Stimulated activated CD8-positive, alpha-beta memory T cell treated with anti-CD3 and anti-CD28 coated beads, Interleukin-15, amount 100 ng/mL, for 1 hour (primary cell): Measurements from ENCODE around the gene BIRC2.

Experiments used
- DNase-seq: peaks from one replicate; pipeline ENCODE4 v3.0.0-alpha.2; 2020; ENCODE audit warnings: low read depth

The BIRC2 gene

GRCh38 chr11:102375720-102376399 lies 28.8 kb downstream of the BIRC2 start:
- no peak for DNase-seq

DNA sequence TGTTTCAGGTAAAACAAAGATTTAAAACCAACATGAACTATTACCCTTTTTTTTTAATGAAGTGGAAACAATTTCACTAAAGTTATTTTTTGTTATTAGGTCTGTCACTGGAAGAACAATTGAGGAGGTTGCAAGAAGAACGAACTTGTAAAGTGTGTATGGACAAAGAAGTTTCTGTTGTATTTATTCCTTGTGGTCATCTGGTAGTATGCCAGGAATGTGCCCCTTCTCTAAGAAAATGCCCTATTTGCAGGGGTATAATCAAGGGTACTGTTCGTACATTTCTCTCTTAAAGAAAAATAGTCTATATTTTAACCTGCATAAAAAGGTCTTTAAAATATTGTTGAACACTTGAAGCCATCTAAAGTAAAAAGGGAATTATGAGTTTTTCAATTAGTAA lies 30.9 kb downstream of the BIRC2 start:
- no peak for DNase-seq

DNA sequence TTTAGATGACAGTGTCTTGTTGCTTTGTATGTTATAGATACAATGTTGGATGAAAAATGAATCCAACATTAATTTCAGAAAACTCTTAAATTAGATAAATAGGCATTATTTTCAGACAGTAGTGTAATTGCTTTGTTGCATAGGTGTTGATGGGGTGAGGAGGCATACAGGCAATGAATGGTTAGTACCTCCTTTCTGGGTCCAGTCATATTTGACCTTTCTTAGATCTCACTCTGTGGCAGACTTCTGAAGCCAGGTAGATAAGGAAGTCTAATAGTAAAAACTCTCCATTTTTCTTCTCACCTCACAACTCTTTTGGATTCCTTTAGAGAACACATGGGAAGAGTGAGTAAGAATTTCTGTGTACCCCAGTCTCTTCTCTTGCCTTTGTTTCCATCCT lies 31.8 kb downstream of the BIRC2 start:
- DNase-seq: no peak

- no peak for DNase-seq
Observed at GRCh38 chr11:102382384-102382783, 35.4 kb downstream of the BIRC2 start.

GRCh38 chr11:102383839-102384238 lies 36.8 kb downstream of the BIRC2 start:
- DNase-seq: no peak

DNA sequence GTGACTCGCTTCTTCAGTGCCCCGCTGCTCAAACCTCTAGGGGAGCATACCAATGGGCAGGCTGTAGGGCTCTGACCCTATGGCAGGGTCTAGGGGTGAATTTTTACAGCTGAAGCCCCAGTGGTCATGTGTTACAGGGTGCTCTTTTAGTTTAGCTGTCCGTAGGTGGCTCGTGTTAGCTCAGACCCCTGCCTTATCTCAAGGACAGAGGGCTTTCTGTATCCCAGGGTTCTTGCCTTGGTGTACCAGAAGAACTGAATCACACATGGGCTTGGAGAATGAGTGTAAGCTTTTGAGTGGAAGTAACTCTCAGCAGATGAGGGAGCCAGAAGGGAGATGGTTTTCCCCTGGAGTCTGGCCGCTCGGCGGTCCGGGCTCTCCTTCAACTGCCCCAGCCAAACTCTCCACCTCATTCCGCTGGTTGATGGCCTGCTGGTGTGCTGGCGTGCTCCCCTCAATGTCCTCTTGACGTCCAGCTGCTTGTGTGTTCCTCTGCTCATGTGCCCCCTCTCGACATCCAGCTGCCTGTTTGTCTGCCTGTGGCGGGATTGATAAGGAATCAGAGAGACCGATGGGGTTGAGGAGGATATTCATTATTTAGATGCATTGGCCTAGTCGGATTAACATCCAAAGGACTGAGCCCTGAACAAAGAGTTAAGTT lies 37.5 kb downstream of the BIRC2 start:
- DNase-seq: no peak

DNA sequence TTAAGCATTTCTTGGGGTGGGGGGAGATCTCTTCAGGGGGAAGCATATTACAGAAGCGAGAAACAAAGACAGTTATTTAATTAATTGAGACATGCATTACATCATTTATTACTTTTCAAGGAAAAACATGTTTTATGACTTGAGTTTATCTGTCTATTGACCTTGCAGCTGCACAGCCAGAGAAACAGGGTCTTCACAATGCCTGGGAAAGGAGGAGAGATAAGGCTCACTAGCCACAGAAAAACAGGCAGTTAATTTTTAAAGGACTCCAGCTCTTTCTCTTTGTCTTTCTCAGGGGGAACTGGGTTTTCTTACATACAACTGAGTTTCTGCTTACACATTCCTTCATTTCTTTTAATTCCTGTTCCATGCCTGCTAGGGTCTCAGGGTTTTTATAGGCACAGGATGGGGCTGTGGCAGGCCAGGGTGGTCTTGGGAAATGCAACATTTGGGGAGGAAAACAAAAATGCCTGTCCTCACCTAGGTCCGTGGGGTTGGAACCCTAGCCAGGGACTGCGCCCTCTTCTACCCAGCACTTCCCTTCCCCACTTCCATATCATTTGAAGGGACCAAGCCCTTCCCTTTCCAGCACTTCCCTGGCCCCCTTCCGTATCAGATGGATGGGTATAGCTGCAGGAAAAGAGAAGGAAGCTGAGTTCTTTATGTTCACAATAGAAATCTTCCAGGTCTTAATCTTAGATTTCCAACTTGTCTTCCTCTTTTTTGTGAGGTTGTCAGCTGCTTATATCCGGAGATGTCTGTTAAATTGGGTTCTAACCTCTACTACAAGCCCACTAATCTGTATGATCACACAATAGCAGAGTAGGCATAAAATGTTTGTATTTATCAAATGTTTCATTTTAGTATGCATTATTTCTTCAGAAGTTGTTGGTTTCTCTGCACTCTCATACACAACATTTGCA lies 38.3 kb downstream of the BIRC2 start:
- no peak for DNase-seq

- no peak for DNase-seq
Observed at GRCh38 chr11:102386136-102386734, 39.2 kb downstream of the BIRC2 start.

DNA sequence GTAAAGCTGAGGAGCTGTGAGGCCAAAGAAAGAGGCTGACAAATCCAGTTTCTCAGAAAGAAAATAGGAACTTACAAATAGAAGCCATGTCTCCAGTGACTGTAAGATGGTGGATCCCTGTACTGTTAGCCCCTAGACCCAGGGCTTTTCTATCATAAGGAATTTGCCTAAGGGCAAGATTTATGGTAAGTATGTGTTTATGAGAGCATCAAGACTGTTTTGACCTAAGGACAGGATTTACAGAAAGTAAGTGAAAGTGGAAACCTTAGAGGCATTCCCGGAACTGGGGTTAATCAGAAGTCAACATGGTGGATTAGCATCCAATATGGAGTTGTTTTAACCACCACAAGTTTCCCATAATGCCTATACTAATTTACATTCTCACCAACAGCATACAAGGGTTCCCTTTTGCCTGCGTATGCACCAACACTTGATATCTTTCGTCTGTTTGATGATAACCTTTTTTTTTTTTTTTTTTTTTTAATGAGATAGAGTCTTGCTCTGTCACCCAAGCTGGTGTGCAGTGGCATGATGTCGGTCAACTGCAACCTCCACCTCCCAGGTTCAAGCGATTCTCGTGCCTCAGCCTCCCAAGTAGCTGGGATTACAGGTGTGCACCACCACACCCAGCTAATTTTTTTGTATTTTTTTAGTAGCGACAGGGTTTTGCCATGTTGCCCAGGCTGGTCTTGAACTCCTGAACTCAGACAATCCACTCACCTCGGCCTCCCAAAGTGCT lies 40.2 kb downstream of the BIRC2 start:
- no peak for DNase-seq

- no peak for DNase-seq
Observed at GRCh38 chr11:102389253-102389652, 42.2 kb downstream of the BIRC2 start.

DNA sequence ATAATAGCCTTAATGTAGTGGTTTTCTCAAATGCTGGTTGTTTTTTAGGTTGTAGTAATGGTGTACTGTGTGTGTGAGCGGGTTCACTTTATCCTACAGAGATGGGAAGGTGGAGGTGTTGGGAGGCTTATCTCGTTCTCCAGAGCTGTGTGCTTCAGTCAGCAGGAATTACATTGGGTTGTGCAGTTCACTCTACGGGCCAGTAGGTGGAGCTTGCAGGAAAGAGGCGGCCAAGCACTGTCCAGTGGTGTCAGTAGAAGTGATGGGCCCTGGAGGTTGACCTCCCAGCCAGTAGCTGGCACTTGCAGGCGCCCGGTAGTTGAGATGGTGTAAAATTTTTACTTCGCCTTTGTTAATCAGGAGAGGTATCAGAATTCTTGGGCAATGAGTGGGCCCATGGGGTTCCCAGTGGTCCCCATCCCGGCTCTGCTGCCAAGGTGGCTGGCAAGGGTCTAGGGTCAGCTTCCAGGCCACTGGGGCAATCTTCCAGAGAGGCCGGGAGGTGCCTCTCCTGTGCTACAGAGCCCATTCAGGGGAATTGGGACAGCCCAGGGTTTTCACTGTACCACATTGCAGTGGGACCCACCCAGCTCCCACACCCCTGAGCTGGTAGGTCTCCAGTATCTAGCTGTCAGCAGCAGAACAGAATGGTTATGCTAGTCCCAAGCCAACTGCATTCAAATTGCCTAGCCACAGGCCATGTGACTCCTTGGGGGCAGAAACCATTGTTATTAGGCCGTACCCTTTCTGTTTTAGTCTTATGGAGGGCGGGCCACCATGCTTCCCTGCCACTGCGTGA lies 43.9 kb downstream of the BIRC2 start:
- peak; percentile 24 for DNase-seq

DNA sequence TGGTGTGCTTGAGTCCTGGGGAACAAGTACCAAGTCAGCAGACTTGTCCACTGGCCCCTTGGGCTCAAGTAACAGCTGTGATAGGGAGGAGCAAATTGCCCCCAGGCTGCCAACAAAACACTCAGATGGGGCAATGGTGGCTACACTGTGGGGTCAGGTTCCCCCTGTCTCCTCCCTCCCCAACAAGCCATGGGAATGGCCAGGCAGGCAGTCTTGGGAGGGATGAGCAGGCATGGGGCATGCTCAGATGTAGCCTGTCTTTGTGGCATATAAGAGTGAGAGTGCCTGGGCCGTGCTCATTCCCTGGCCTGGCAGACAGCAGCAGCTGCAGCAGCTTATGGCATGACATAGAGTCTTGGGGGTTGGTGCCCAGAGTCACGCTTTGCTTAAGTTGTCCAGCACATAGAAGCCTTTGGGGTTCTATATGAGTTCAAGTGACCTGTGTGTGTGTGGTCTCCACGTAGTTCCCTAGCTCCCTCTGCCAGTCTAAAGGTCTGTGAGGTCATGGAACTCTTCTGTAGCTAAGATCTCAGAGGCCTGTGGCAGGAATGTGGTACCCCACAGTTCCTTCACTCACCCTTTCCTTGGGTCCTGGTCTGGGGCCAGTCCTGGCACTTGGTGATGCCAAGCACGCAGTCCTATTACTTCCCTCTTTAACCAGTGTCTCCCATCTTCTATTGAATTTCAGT lies 44.7 kb downstream of the BIRC2 start:
- no peak for DNase-seq

GRCh38 chr11:102393272-102393730 lies 46.3 kb downstream of the BIRC2 start:
- no peak for DNase-seq

DNA sequence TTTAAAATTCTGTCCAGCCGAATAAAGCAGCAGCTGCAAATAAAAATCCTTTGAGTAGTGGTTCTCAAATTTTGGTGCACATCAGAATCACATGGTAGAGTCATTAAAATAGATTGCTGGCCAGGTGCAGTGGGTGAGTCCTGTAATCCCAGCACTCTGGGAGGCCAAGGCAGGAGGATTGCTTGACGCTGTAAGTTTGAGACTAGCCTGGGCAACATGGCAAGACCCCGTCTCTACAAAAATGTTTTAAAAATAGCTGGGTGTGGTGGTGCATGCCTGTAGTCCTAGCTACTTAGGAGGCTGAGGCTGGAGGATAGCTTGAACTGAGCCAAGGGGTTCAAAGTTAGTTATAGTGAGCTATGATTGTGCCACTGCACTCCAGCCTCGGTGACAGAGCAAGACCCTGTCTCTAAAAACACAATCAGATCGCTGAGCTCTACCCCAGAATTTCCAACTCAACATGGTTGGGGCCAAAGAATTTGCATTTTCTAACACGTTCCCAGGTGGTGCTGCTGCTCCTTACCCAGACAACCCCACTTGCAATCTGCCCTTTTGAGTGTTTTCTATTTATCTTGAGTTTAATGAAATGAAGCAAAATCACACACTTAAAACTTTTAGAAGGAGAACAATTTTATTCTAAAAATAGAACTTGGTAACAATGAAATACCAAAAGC lies 48.8 kb downstream of the BIRC2 start:
- no peak for DNase-seq

GRCh38 chr11:102396708-102397563 lies 49.9 kb downstream of the BIRC2 start:
- DNase-seq: no peak

DNA sequence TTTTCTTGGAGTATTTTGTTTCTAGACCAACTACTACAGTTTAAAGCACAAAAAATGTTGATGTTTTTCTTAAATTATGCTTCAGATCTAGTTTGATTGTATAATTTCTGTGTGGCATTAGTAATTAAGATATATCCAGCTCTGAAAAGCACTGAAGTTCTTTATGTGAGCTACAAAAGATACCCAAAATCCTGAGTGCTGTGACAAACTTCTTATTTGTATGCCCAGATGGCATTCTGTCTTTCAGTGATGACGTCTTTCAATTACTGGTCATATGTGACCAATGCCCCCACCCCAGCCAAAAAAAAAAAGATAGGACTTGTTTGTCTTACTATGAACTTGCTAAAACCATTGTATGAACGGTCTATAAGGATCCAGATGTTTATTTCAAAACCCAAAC lies 51.3 kb downstream of the BIRC2 start:
- DNase-seq: no peak

DNA sequence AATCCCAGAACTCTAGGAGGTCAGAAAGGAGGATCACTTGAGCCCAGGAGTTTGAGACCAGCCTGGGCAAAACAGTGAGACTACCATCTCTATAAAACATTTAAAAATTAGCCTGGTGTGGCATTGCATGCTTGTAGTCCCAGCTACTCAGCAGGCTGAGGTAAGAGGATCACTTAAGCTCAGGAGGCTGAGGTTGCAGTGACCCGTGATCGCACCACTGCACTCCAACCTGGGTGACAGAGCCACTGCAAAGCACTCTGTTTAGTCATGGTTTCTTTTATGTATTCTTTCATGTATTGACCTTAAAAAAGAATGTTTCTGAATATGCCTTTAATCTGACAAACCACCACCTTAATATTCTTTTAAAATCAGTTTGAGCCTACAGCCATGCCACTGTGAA lies 52.2 kb downstream of the BIRC2 start:
- no peak for DNase-seq

DNA sequence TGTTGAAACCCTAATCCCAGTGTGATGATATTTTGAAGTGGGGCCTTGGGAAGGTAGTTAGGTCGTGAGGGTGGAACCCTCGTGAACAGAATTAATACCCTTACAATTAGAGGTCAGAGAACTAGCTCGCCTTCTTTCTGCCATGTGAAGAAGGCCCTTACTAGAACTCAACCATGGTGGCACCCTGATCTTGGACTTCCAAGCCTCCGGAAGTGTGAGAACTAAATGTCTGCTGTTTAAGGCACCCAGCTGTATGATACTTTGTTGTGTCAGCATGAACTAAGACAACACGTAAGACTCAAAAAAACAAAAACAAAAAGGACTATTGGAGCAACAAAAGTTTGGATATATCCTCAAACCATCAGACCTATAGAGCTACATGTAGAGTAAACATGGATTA lies 53.6 kb downstream of the BIRC2 start:
- no peak for DNase-seq

GRCh38 chr11:102401905-102402304 lies 54.9 kb downstream of the BIRC2 start:
- DNase-seq: no peak
